SK-N-SH treated with all-trans-retinoic acid at 6 μM for 48 hours (cell line): ENCODE data around the gene INSYN1.

ENCODE experiments used
- ARNTL ChIP-seq: fragments of 450-650 bp; formaldehyde crosslinking; IDR thresholded peaks from 2 replicates; pipeline ENCODE4 v1.5.0; 2020; ENCODE audit warnings: low read depth, mild to moderate bottlenecking, moderate library complexity, borderline replicate concordance
- CREB5 ChIP-seq: fragments of 250-450 bp; sonication (Bioruptor Pico); IDR thresholded peaks from 2 replicates; pipeline ENCODE4 v1.5.1; 2020; ENCODE audit warnings: low read depth, mild to moderate bottlenecking, moderate library complexity
- ISL1 ChIP-seq: fragments of 250-450 bp; sonication (Bioruptor Pico); IDR thresholded peaks from 2 replicates; pipeline ENCODE4 v2.1.2; 2022; ENCODE audit warnings: mild to moderate bottlenecking, moderate library complexity
- OSR1 ChIP-seq: fragments of 250-450 bp; sonication (Bioruptor Pico); IDR thresholded peaks from 2 replicates; pipeline ENCODE4 v1.8.0; 2022; ENCODE audit warnings: moderate library complexity, mild to moderate bottlenecking, inconsistent platforms
- POU6F1 ChIP-seq: fragments of 250-450 bp; sonication (Bioruptor Pico); IDR thresholded peaks from 2 replicates; pipeline ENCODE4 v1.8.0; 2021; ENCODE audit warnings: low read depth, mild to moderate bottlenecking, moderate library complexity, borderline replicate concordance
- RARB ChIP-seq: fragments of 250-450 bp; sonication (Bioruptor Pico); IDR thresholded peaks from 2 replicates; pipeline ENCODE4 v1.8.0; 2021; ENCODE audit warnings: mild to moderate bottlenecking, moderate library complexity
- TSHZ2 ChIP-seq: fragments of 250-450 bp; sonication (Bioruptor Pico); IDR thresholded peaks from 2 replicates; pipeline ENCODE4 v1.5.0; 2020; ENCODE audit warnings: mild to moderate bottlenecking, moderate library complexity
- ZC3H10 ChIP-seq: fragments of 250-450 bp; sonication (Bioruptor Pico); IDR thresholded peaks from 2 replicates; pipeline ENCODE4 v1.5.1; 2021; ENCODE audit warnings: mild to moderate bottlenecking, moderate library complexity
- ZFP3 ChIP-seq: fragments of 250-450 bp; sonication (Bioruptor Pico); IDR thresholded peaks from 2 replicates; pipeline ENCODE4 v1.5.0; 2020; ENCODE audit warnings: mild to moderate bottlenecking, moderate library complexity
- TF ChIP-seq, protein P1 (sequence below): fragments of 250-450 bp; sonication (Bioruptor Pico); IDR thresholded peaks from 2 replicates; pipeline ENCODE4 v1.8.0; 2020; ENCODE audit warnings: mild to moderate bottlenecking, moderate library complexity, borderline replicate concordance
- TF ChIP-seq, protein P2 (sequence below): fragments of 250-450 bp; sonication (Bioruptor Pico); IDR thresholded peaks from 2 replicates; pipeline ENCODE4 v1.5.1; 2021; ENCODE audit warnings: mild to moderate bottlenecking, moderate library complexity

DNA sequence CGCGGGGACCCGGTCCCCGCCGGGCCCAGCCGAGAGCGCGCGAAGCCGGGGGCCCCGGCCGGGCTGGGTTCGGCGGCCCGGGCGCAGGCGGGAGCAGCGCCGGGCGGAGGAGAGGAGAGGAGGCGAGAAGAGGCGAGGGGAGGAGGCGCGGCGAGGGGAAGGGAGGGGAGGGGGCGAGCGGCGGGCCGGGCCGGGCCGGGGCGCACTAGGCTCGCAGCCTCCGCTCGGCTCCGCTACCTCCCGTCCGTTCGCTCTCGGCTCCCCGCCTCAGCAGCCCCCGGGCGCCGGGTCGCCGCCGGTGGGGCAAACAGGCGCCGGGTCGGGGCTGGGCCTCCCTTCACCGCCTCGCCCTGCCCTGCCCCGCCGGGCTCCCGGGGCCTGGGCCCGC is 351 bp downstream of the INSYN1 start:
- TF ChIP-seq, protein P1, sequence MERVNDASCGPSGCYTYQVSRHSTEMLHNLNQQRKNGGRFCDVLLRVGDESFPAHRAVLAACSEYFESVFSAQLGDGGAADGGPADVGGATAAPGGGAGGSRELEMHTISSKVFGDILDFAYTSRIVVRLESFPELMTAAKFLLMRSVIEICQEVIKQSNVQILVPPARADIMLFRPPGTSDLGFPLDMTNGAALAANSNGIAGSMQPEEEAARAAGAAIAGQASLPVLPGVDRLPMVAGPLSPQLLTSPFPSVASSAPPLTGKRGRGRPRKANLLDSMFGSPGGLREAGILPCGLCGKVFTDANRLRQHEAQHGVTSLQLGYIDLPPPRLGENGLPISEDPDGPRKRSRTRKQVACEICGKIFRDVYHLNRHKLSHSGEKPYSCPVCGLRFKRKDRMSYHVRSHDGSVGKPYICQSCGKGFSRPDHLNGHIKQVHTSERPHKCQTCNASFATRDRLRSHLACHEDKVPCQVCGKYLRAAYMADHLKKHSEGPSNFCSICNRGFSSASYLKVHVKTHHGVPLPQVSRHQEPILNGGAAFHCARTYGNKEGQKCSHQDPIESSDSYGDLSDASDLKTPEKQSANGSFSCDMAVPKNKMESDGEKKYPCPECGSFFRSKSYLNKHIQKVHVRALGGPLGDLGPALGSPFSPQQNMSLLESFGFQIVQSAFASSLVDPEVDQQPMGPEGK (CRISPR knock-in tag) = no peak
- TF ChIP-seq OSR1 (CRISPR knock-in tag) (no peak), ZC3H10 (no peak), CREB5 (CRISPR knock-in tag) (no peak), POU6F1 (CRISPR knock-in tag) (no peak), ARNTL (CRISPR knock-in tag) (no peak), ISL1 (CRISPR knock-in tag) (no peak), ZFP3 (CRISPR knock-in tag) (no peak), RARB (CRISPR knock-in tag) (no peak), TSHZ2 (no peak)
- TF ChIP-seq, protein P2, sequence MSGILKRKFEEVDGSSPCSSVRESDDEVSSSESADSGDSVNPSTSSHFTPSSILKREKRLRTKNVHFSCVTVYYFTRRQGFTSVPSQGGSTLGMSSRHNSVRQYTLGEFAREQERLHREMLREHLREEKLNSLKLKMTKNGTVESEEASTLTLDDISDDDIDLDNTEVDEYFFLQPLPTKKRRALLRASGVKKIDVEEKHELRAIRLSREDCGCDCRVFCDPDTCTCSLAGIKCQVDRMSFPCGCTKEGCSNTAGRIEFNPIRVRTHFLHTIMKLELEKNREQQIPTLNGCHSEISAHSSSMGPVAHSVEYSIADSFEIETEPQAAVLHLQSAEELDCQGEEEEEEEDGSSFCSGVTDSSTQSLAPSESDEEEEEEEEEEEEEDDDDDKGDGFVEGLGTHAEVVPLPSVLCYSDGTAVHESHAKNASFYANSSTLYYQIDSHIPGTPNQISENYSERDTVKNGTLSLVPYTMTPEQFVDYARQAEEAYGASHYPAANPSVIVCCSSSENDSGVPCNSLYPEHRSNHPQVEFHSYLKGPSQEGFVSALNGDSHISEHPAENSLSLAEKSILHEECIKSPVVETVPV (CRISPR knock-in tag) = no peak
